Esophagus squamous epithelium (tissue), 5 donors: ENCODE data around the gene TNFRSF14. TPM values are rescaled to one million over a fixed set of nuclear protein-coding genes. Genes with fewer than 3 reads are reported as not detected.

ENCODE experiments used
- DNase-seq: peaks from one replicate; lab custom pipeline; 2025; lab: John Stamatoyannopoulos, UW
- H3K27ac ChIP-seq, 4 donors: fragments of 200-600 bp; sonication (generic); one replicate each; pipeline ENCODE4 v1.5.1; 2016 to 2019; ENCODE audit warnings: mild to moderate bottlenecking in 1 of 4
- H3K27me3 ChIP-seq, 4 donors: fragments of 200-600 bp; sonication (generic); 1 replicate in 3 of 4; 2 replicates in 1 of 4; pipeline versions ENCODE4 v1.5.1 to v1.6.0; 2017 to 2021; ENCODE audit warnings: antibody characterized with exemption in 1 of 4
- H3K36me3 ChIP-seq, 3 donors: fragments of 200-600 bp; sonication (generic); one replicate each; pipeline ENCODE4 v1.5.1; 2016 to 2019
- H3K4me1 ChIP-seq, 3 donors: fragments of 200-600 bp; sonication (generic); one replicate each; pipeline ENCODE4 v1.5.1; 2017 to 2019
- H3K4me3 ChIP-seq, 4 donors: fragments of 200-600 bp; sonication (generic); 1 replicate in 3 of 4; 2 replicates in 1 of 4; pipeline ENCODE4 v1.5.1; 2016 to 2019; ENCODE audit warnings: mild to moderate bottlenecking in 2 of 4, moderate library complexity in 1 of 4
- H3K9me3 ChIP-seq, 3 donors: fragments of 200-600 bp; sonication (generic); one replicate each; pipeline ENCODE4 v1.5.1; 2016 to 2019
- POLR2A ChIP-seq, 4 donors: fragments of 450-650 bp; IDR thresholded peaks; one replicate each; pipeline ENCODE4 v1.6.1; 2017; ENCODE audit warnings: antibody characterized with exemption in 4 of 4, mild to moderate bottlenecking in 4 of 4, moderate library complexity in 3 of 4
- WGBS, 2 donors: methylation state at CpG; one replicate each; pipeline ENCODE4 v1.1.5; 2018; 5-methylcytosine and 5-hydroxymethylcytosine counted together
- intact Hi-C: fragments of 100-400 bp; cut with DNase I; formaldehyde crosslinking; loops from one replicate; pipeline ENCODE4 v1.15.0; 2022
- total RNA-seq, 4 donors: library from RNA; depleted of rRNA; stranded (reverse); fragments of >200 nt; gene quantifications; one replicate each; pipeline ENCODE4 v1.1.0, GENCODE V29; 2016
- TF ChIP-seq, protein P1 (sequence below), 6 experiments: fragments of 450-650 bp in 4 of 6; fragments of 200-600 bp in 2 of 6; sonication (generic) in 2 of 6; IDR thresholded peaks; one replicate each; pipeline ENCODE4 v1.5.1; 2016 to 2019; ENCODE audit warnings: antibody characterized with exemption in 6 of 6, mild to moderate bottlenecking in 4 of 6, moderate library complexity in 4 of 6
- donor health status: DM: yes; HTN: yes; CAD: no.

The TNFRSF14 gene
- total RNA-seq, 4 donors from 2014 or later = 13.8 to 39.5 (median 19.6) TPM

DNA sequence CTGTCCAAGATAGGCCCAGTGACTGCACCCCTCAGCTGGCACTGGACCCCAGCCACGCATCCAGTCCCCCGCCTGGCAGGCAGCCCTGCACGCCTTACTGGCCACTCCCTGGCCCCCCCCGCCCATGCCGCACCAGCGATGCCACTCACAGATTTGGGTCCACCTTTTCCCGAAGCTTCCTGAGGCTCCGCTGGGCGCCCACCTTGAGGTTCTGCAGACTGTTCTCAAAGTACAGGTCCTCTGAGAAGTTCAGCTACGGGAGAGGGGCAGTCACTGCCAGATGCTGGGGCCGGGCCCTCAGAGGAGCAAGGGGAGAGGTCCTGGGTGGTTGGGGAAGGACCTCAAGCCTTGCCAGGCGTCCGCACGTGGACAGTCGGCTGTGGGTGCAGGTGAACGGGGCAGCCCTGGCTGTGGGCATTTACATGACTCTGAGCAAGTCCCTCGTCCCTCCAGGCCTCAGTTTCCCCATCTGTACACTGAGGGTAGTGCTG, 38.5 kb downstream of the TNFRSF14 start:
- TF ChIP-seq, protein P1, sequence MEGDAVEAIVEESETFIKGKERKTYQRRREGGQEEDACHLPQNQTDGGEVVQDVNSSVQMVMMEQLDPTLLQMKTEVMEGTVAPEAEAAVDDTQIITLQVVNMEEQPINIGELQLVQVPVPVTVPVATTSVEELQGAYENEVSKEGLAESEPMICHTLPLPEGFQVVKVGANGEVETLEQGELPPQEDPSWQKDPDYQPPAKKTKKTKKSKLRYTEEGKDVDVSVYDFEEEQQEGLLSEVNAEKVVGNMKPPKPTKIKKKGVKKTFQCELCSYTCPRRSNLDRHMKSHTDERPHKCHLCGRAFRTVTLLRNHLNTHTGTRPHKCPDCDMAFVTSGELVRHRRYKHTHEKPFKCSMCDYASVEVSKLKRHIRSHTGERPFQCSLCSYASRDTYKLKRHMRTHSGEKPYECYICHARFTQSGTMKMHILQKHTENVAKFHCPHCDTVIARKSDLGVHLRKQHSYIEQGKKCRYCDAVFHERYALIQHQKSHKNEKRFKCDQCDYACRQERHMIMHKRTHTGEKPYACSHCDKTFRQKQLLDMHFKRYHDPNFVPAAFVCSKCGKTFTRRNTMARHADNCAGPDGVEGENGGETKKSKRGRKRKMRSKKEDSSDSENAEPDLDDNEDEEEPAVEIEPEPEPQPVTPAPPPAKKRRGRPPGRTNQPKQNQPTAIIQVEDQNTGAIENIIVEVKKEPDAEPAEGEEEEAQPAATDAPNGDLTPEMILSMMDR (IDR thresholded peaks at IDR 0.05) = no peak
- no peak for TF ChIP-seq POLR2A (IDR thresholded peaks at IDR 0.05)
- Histone ChIP-seq H3K4me1 (peaks cover 0 to 28% (median 7%) of the 10 kb centered on the region in 3 donors), H3K9me3 (no peaks in the 10 kb centered on the region), H3K4me3 (no peak overlapping the region), H3K36me3 (peaks cover 0 to 7% (median 0%) of the 10 kb centered on the region in 3 donors), H3K27ac (no peak overlapping the region), H3K27me3 (peaks cover 0 to 26% (median 0%) of the 10 kb centered on the region in 4 donors)
- whole genome bisulfite sequencing, 2 donors = 60 to 85% methylated on average over 1 to 4 of the region's 17 CpGs
- intact Hi-C loops = no loop called here
- no peak for DNase-seq

DNA sequence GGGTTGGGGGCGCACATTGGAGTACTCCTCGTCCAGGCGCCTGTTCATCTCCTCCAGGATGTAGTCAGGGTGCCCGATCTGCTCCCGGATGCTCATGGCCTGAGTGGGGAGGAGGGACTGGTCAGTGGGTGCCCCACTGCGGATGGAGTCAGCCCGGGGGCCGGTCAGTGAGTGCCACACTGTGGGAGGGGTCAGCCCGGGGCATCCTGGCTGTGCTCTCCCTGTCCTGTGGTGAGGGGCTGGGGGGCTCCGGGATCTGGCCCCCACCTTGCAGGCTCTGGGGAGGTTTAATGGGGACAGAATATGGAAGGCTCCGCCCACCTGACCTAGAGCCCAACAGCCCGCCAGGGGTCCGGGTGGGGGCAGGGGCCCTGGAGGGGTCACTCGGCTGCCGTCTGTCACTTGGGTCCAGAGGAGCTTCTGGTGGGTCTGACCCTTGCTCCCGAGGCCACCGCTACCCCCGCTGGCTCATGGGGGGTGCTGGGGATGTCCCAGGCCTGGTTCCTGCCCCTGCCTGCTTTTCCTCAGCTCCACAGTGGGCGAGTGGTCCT, 39.2 kb downstream of the TNFRSF14 start:
- DNase-seq = no peak
- TF ChIP-seq POLR2A (IDR thresholded peaks at IDR 0.05) = no peak
- TF ChIP-seq, protein P1 (IDR thresholded peaks at IDR 0.05) = no peak
- intact Hi-C loops = no loop called here
- Histone ChIP-seq H3K36me3 (peaks cover 0 to under 1% (median 0%) of the 10 kb centered on the region in 3 donors), H3K4me3 (no peak overlapping the region), H3K27ac (no peak overlapping the region), H3K27me3 (peaks cover 0 to 26% (median 0%) of the 10 kb centered on the region in 4 donors), H3K4me1 (peaks cover 0 to 28% (median 7%) of the 10 kb centered on the region in 3 donors), H3K9me3 (no peaks in the 10 kb centered on the region)
- 67% methylated on average over 3 of the region's 19 CpGs; no CpG with 5 or more reads in 1 of the 2 donors for WGBS, 2 donors

DNA sequence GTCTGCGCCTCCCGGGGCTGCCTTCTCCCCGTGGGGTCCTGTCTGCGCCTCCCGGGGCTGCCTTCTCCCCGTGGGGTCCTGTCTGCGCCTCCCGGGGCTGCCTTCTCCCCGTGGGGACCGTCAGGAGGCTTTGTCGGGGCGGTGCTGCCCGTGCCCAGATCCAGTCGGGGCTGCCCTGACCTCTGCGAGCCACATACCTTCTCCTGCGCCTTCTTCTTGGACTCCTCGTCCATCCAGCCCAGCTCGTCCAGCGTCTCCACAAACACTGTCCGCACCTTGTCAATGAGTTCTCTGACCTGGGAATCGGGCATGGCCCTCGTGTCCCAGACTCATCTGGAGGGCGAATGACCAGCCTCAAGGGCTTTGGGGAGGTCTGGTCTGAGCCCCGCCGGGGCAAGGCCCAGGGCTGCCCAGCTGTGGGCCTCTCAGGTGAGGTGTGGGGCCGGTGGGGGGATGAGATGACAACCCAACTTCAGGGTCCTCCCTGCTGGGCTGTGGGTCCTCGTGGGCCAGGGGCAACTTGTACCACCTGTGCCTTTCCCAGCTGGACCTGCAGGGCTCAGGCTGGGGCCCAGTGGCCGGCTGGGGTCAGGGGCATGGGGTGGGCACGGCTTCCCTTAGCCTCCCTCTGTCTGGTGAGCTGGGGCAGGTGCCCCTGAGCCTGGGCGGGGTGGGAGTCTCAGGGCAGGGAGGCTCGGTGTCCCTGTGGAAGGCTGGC, 39.8 kb downstream of the TNFRSF14 start:
- DNase-seq = no peak
- Histone ChIP-seq H3K9me3 (no peaks in the 10 kb centered on the region), H3K27ac (no peak overlapping the region), H3K4me3 (no peak overlapping the region), H3K36me3 (no peaks in the 10 kb centered on the region), H3K4me1 (peaks cover 0 to 28% (median 7%) of the 10 kb centered on the region in 3 donors), H3K27me3 (peaks cover 0 to 26% (median 0%) of the 10 kb centered on the region in 4 donors)
- 83% methylated on average over 20 of the region's 31 CpGs; no CpG with 5 or more reads in 1 of the 2 donors for WGBS, 2 donors
- TF ChIP-seq, protein P1 (IDR thresholded peaks at IDR 0.05) = no peak
- TF ChIP-seq POLR2A (IDR thresholded peaks at IDR 0.05) = no peak
- intact Hi-C loops = no loop called here

DNA sequence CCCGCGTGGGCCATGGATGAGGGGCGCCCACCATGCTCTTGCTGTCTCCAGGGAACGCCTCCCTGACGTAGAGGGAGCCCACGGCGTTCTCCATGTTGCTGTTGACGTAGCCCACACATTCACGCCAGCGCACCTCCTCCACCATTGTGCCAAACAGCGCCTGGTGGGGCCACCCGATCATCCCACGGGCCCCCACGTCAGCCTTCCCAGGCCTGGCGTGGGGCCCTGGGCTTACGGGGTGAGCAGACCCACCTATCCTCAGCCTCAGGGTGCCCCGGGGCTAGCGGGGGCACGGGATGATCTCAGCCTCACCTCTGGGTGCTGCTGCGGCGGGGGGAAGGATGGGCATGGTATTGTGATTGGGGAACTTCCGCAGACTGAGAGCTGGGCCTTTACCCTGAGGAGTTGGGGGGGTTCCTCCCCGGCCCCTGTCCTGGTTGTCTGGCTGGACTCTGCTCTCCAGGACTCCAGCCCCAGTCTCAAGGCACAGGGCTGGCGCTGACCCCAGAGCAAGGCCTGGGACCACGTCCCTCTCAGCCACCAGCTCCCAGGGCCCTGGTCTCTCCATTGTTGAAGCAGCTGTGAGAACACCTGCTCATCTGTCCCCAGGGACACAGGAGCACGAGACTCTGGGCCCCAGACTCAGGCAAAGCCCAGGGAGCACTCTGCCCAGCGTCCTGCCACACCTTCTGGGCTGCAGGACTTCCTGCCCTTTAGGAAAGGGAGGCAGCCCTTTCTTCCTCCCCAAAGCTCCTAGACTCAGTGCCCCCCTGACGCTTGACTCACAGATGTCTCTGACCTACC, 40.6 kb downstream of the TNFRSF14 start:
- Histone ChIP-seq H3K4me3 (no peak overlapping the region), H3K27me3 (peaks cover 0 to 27% (median 0%) of the 10 kb centered on the region in 4 donors), H3K4me1 (peaks cover 0 to 28% (median 7%) of the 10 kb centered on the region in 3 donors), H3K27ac (no peak overlapping the region), H3K36me3 (no peaks in the 10 kb centered on the region), H3K9me3 (no peaks in the 10 kb centered on the region)
- 78 to 100% methylated on average over 1 to 8 of the region's 28 CpGs for WGBS, 2 donors
- TF ChIP-seq POLR2A (IDR thresholded peaks at IDR 0.05) = no peak
- TF ChIP-seq, protein P1 (IDR thresholded peaks at IDR 0.05) = no peak
- DNase-seq = no peak
- intact Hi-C loops = no loop called here
